GM23248 (cell line): ENCODE results near the gene SUPT5H. TPM values are rescaled to one million over a fixed set of nuclear protein-coding genes. Genes with fewer than 3 reads are reported as not detected.

Source experiments
- DNase-seq: peaks from one replicate; pipeline ENCODE4 v3.0.0-alpha.2; 2015
- H2AFZ ChIP-seq: fragments of 200-600 bp; sonication (generic); 2 replicates; pipeline ENCODE4 v1.6.1; 2016; ENCODE audit warnings: antibody characterized with exemption
- H3F3A ChIP-seq: fragments of 200-600 bp; sonication (generic); 2 replicates; pipeline ENCODE4 v1.6.1; 2016; ENCODE audit warnings: mild to moderate bottlenecking, antibody characterized with exemption, mixed run types; ENCODE audit not compliant: insufficient read depth
- H3K27ac ChIP-seq: fragments of 200-600 bp; sonication (generic); 2 replicates; pipeline ENCODE4 v1.5.1; 2016; ENCODE audit warnings: mild to moderate bottlenecking
- H3K27me3 ChIP-seq: fragments of 200-600 bp; sonication (generic); replicated peaks from 2 replicates; pipeline ENCODE4 v1.6.1; 2016; ENCODE audit warnings: mild to moderate bottlenecking; ENCODE audit not compliant: insufficient read depth
- H3K36me3 ChIP-seq: fragments of 200-600 bp; sonication (generic); 2 replicates; pipeline ENCODE4 v1.6.1; 2016; ENCODE audit warnings: low read depth, mild to moderate bottlenecking
- H3K4me1 ChIP-seq: fragments of 200-600 bp; sonication (generic); 2 replicates; pipeline ENCODE4 v1.6.1; 2016; ENCODE audit warnings: mild to moderate bottlenecking; ENCODE audit not compliant: insufficient read depth
- H3K4me2 ChIP-seq: fragments of 200-600 bp; sonication (generic); one replicate; pipeline ENCODE4 v1.6.1; 2016; ENCODE audit warnings: mild to moderate bottlenecking; ENCODE audit not compliant: unreplicated experiment
- H3K4me3 ChIP-seq: fragments of 200-600 bp; sonication (generic); 2 replicates; pipeline ENCODE4 v1.5.1; 2016; ENCODE audit warnings: mild to moderate bottlenecking
- H3K79me2 ChIP-seq: fragments of 200-600 bp; sonication (generic); 2 replicates; pipeline ENCODE4 v1.6.1; 2016; ENCODE audit warnings: mild to moderate bottlenecking; ENCODE audit not compliant: insufficient read depth
- H3K9ac ChIP-seq: fragments of 200-600 bp; sonication (generic); 2 replicates; pipeline ENCODE4 v1.6.1; 2016; ENCODE audit warnings: mild to moderate bottlenecking
- H3K9me2 ChIP-seq: fragments of 200-600 bp; sonication (generic); 2 replicates; pipeline ENCODE4 v1.6.1; 2016; ENCODE audit warnings: mixed run types, mild to moderate bottlenecking, moderate library complexity; ENCODE audit not compliant: insufficient read depth
- H3K9me3 ChIP-seq: fragments of 200-600 bp; sonication (generic); one replicate; pipeline ENCODE4 v1.6.1; 2017; ENCODE audit warnings: low read depth
- H4K20me1 ChIP-seq: fragments of 200-600 bp; sonication (generic); 2 replicates; pipeline ENCODE4 v1.6.0; 2016; ENCODE audit not compliant: insufficient read depth
- EZH2 ChIP-seq: fragments of 200-600 bp; sonication (generic); IDR thresholded peaks from 2 replicates; pipeline ENCODE4 v1.6.1; 2018; ENCODE audit warnings: antibody characterized with exemption, mild to moderate bottlenecking; ENCODE audit not compliant: insufficient read depth, poor library complexity, severe bottlenecking
- EZH2phosphoT487 ChIP-seq: fragments of 200-600 bp; sonication (generic); IDR thresholded peaks from 2 replicates; pipeline ENCODE4 v1.6.1; 2018; ENCODE audit warnings: antibody characterized with exemption, moderate library complexity, mild to moderate bottlenecking, low read depth; ENCODE audit not compliant: insufficient read depth
- WGBS, 2 experiments: methylation state at CpG; one replicate each; pipeline ENCODE4 v1.1.6; 2015 to 2017; ENCODE audit warnings: low lambda C conversion rate in 2 of 2, low coverage in 1 of 2; ENCODE audit errors: missing lambda C conversion rate in 2 of 2; 5-methylcytosine and 5-hydroxymethylcytosine counted together
- in situ Hi-C: fragments of 300-500 bp; cut with MboI; formaldehyde crosslinking; loops from 2 replicates; pipeline ENCODE4 v1.15.0; 2020
- polyA plus RNA-seq: library from polyadenylated mRNA; unstranded; fragments of >200 nt; fragmentation: Nextera tagmentation; extraction: Ambion mirVana; gene quantifications from 2 replicates; pipeline ENCODE4 v1.2.1, GENCODE V29; 2016
- total RNA-seq: library from RNA; depleted of rRNA; stranded (reverse); fragments of >200 nt; shearing (Covaris generic); gene quantifications from 2 replicates; pipeline ENCODE4 v1.2.3, GENCODE V29; 2014; rRNA removed

Gene SUPT5H
- total RNA-seq (76.5 and 87.4 TPM in 2 replicates), polyA plus RNA-seq (121 and 125 TPM in 2 replicates)

- in situ Hi-C loops = no loop called here
- Histone ChIP-seq H3K36me3 (no peaks in the 10 kb centered on the region), H3K4me1 (peaks cover 25% of the 10 kb centered on the region), H3K27ac (peak within 1 kb of the TSS; percentile 87), H3F3A (peaks cover 27% of the 10 kb centered on the region), H3K9me2 (no peaks in the 10 kb centered on the region), H2AFZ (peak within 1 kb of the TSS; percentile 67), H3K27me3 (no peaks in the 10 kb centered on the region), H3K79me2 (peaks cover 63% of the 10 kb centered on the region), H4K20me1 (no peaks in the 10 kb centered on the region), H3K4me2 (peak within 1 kb of the TSS; percentile 91), H3K9ac (peak within 1 kb of the TSS; percentile 96), H3K4me3 (peak within 1 kb of the TSS; percentile 84), H3K9me3 (no peaks in the 10 kb centered on the region)
- TF ChIP-seq EZH2phosphoT487 = no peak
- no peak for TF ChIP-seq EZH2
- WGBS, 2 experiments = 1% methylated on average over 68 of the region's 68 CpGs
- peak; percentile 100 for DNase-seq
These were observed at the start of gene SUPT5H for GRCh38 chr19:39445196-39446111. SUPT5H (plus strand) TSS chr19:39445582; CDS start chr19:39445891, 309 bp downstream.

- Histone ChIP-seq H3K9me2 (no peaks in the 10 kb centered on the region), H3K9ac (peak overlapping the region; percentile 84), H3K36me3 (0 out of 2 replicates have a peak, but pooled peaks cover 5% of the 10 kb centered on the region), H3K4me2 (peak overlapping the region; percentile 62), H4K20me1 (no peaks in the 10 kb centered on the region), H3K4me1 (peaks cover 27% of the 10 kb centered on the region), H3K9me3 (no peaks in the 10 kb centered on the region), H3K27me3 (no peaks in the 10 kb centered on the region), H3K4me3 (peak overlapping the region; percentile 24), H2AFZ (no peak overlapping the region), H3F3A (peaks cover 38% of the 10 kb centered on the region), H3K27ac (peak overlapping the region; percentile 98), H3K79me2 (peaks cover 14% of the 10 kb centered on the region)
- TF ChIP-seq EZH2 (no peak), EZH2phosphoT487 (no peak)
- WGBS, 2 experiments = 27 to 45% methylated on average over 13 to 16 of the region's 17 CpGs
- in situ Hi-C loops = no loop called here
- DNase-seq = peak; percentile 91
These were observed 47.8 kb upstream of the SUPT5H start for GRCh38 chr19:39397360-39398296.

DNA sequence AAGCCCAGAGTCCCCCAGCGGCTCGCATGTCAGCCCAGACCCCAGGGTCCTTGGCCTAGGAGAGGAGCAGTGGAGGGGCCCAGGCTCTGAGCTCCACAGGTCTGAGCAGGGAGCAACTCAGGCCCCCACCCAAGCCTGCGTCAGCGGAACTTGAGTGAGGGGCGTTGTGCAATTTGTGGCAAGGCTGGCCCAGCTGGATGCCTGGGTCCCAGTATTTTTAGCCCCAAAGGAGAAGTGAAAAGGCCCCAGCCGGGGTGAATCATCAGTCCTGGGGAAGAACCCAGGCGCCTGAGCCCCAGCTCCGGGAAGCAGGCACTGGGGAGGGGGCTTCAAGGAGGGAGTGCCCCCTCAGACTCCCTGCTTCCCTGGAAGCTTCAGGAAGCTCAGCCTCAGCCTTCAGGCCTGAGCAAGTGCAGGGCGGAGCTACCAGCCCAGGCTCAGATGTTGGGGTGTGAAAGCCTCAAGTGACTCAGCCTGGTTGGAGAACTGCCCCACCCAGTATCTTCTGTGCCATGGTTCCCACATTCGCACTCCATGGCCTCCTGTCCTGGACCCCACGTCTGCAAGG lies 47.0 kb upstream of the SUPT5H start:
- peak overlapping the region; percentile 84 for H3K9ac ChIP-seq
- H3K4me1 ChIP-seq = peaks cover 35% of the 10 kb centered on the region
- H3K36me3 ChIP-seq = 0 out of 2 replicates have a peak, but pooled peaks cover 5% of the 10 kb centered on the region
- TF ChIP-seq EZH2 (no peak), EZH2phosphoT487 (no peak)
- no peaks in the 10 kb centered on the region for H4K20me1 ChIP-seq
- H3K4me3 ChIP-seq = peak overlapping the region; percentile 24
- peak overlapping the region; percentile 62 for H3K4me2 ChIP-seq
- no peaks in the 10 kb centered on the region for H3K9me2 ChIP-seq
- H2AFZ ChIP-seq = no peak overlapping the region
- in situ Hi-C loops = no loop called here
- WGBS, 2 experiments = 17 to 21% methylated on average over 10 to 11 of the region's 11 CpGs
- peaks cover 38% of the 10 kb centered on the region for H3F3A ChIP-seq
- H3K27me3 ChIP-seq = no peaks in the 10 kb centered on the region
- peak; percentile 97 for DNase-seq
- peaks cover 8% of the 10 kb centered on the region for H3K79me2 ChIP-seq
- no peaks in the 10 kb centered on the region for H3K9me3 ChIP-seq
- H3K27ac ChIP-seq = peak overlapping the region; percentile 98

DNA sequence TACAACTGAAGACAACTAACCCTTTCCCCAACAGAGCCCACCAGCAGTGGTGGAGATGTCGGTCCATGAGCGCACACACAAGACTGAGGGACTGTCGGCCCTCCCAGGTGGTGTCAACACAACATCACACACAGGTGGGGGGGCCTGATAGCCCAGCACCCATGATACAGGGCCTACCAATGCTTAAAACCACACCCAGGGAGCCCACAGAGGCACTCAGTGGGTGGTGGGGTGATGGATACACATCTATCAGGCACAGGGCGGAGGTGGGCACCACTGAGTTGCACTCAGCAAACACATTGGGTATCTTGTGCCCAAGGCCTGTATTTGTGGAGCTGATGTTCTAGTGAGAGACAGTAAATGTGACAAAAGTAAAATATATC lies 45.7 kb upstream of the SUPT5H start:
- H3K36me3 ChIP-seq = no peaks in the 10 kb centered on the region
- H3K9me2 ChIP-seq = no peaks in the 10 kb centered on the region
- H3K27ac ChIP-seq = 0 out of 2 replicates have a peak overlapping the region, but pooled peaks have one; percentile 98
- no peak overlapping the region for H3K9ac ChIP-seq
- in situ Hi-C loops = no loop called here
- H3K27me3 ChIP-seq = no peaks in the 10 kb centered on the region
- DNase-seq = no peak
- WGBS, 2 experiments = 97 to 100% methylated on average over 4 of the region's 4 CpGs
- H3K79me2 ChIP-seq = no peaks in the 10 kb centered on the region
- H3K4me1 ChIP-seq = peaks cover 41% of the 10 kb centered on the region
- no peak overlapping the region for H3K4me2 ChIP-seq
- no peaks in the 10 kb centered on the region for H4K20me1 ChIP-seq
- TF ChIP-seq EZH2phosphoT487 (no peak), EZH2 (no peak)
- H3F3A ChIP-seq = peaks cover 43% of the 10 kb centered on the region
- H3K9me3 ChIP-seq = no peaks in the 10 kb centered on the region
- no peak overlapping the region for H3K4me3 ChIP-seq
- no peak overlapping the region for H2AFZ ChIP-seq
